HG03469 (cell line): ENCODE data around the gene ZNF138.

ENCODE experiments used
- ATAC-seq: cut with Tn5 transposase; IDR thresholded peaks from one replicate; pipeline ENCODE4 v1.9.1; 2021; ENCODE audit warnings: mild to moderate bottlenecking, moderate library complexity, moderate number of reproducible peaks; ENCODE audit not compliant: unreplicated experiment

ZNF138 gene

DNA sequence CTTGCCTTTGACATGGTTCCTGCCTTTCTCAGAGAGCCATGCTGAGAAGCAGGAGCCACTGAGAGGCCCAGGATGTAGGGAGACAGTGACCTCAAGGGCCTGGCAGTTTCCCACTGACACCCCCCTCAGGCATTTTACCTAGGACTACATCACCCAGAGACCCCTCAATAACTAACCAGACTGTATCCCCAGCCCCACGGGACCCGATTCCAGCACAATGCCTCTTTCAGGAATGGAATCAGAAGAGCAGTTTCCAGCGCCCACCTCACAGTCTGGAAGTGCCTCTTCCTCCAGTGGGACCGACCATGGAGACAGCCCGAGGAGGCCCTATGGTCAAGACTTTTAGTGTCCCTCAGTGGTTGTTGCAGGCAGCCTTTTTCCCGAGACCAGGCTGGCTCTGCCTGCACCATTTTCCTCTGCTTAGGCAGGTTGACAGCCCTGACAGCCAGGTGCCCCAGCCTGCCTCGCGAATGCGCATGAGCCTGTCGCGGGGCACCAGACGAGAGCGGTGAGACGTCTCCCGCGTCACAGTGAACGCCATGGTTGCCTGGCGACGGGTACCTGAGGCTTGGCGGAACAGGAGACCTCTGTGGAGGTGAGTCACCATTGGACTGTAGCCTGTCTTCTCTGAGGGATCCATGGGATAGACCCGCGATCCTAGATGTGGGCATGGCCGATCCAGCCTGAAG, 80.5 kb downstream of the ZNF138 start:
- no peak for ATAC-seq

DNA sequence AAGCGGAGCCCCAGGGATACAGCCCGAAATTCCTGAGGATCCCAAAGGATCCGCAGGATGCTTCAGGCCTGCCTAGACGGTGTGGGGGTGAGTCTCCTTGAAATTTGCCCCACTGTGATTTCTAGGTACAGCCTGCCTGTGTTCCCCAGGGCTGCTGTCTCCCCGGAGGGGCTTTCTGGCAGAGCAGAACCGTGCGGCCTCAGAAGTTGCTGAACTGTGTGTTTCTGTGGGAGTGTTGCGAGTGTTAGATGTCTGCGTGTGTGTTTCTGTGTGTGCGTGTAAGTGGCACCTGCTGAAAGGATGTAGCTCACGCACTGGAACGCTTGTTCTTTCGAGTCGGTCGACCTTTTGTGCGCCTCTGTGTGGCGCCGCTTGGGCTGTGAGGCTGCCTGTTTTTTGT, 81.0 kb downstream of the ZNF138 start:
- no peak for ATAC-seq

DNA sequence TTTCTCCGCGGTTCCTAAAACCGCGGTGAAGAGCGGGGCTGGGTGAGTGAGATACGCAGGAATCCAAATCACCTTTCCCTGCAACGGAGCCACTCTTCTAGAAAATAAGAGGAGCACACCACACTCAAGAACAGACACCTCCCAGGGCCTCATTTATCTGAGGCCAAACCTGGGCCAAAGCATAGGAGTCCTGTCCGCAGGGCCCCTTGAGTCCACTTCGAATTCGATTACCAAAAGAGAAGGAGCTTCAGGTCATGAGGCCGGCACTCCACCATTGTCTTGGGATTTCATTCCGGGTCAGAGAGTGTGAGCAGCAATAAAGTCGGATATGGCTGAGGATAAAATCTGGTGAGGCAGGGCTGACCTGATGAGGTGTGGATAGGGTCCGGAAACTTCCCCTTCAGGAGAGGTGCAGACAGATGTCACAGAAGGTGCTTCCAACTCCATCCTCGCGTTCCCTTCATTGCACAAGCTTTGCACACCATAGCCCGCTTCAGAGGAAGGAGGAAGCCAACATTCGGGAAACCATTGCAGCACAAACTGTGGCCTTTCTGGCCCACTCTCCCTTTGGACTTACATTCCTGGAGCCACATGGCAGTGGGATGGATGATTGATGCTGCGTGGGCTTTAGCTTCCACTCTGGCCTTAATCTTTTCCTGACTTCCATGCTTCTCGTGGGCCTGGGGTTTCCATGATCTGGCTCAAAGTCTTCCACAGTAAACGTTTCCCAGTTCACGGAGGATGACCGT, 81.6 kb downstream of the ZNF138 start:
- ATAC-seq, result no peak

DNA sequence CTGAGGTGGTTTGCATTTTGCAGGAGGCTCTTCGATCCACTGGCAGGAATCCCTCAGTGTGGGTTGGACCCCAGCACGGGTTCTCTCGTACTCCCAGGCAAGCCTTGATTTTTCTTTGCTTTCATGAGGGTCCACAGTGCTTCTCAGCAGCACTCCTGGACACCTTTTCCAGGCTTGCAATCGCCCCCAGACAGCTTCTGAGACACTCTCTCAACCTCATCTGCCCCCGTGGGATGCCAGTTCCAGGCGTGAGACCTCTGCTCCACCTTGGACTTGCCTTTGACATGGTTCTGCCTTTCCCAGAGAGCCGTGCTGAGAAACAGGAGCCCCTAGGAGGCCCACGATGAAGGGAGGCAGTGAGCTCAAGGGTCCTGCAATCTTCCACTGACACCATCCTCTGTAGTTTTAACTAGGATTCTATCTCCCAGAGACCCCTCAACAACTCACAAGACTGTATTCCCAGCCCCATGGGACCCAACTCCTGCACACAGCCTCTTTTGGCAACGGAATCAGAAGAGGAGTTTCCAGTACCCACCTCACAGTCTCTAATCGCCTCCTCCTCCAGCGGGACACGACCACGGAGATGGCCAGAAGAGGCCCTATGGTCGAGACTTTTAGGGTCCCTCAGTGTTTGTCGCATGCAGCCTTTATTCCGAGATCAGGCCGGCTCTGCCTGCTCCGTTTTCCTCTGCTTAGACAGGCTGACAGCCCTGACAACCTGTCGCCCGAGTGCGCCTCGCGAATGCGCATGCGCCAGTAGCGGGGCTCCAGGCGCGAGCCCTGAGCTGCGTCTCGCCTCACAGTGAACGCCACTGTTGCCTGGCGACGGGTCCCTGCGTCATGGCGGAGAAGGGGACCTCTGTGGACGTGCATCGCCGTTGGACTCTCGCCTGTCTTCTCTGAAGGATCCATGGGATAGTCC, 82.8 kb downstream of the ZNF138 start:
- no peak for ATAC-seq

DNA sequence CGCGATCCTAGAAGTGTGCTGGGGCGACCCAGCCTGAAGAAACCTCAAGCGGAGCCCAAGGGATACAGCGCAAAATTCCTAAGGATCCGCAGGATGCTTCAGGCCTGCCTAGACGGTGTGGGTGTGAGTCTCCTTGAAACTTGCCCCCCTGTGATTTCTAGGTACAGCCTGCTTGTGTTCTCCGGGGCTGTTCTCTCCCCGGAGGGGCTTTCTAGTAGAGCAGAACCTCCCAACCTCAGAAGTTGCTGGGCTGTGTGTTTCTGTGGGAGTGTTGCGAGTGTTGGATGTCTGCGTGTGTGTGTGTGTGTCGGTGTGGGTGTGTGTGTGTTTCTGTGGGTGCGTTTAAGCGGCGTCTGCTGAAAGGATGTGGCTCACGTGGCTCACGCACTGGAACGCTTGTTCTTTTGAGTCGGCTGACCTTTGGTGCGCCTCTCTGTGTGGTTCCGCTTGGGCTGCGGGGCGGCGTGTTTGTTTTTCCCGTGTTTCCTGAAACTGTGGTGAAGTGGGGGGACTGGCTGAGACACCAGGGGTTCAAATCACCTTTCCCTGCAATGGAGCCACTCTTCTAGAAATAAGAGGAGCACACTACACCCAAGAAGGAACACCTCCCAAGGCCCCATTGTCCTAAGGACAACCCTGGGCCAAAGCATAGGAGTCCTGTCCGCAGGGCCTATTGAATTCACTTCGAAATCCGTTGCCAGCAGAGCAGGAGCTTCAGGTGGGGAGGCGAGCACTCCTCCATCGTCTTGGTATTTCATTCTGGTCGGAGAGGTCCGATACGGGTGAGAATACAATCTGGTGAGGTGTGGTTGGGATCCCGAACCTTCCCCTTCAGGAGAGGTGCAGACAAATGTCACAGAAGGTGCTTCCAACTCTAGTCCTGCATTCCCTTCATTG, 83.7 kb downstream of the ZNF138 start:
- ATAC-seq, result no peak

DNA sequence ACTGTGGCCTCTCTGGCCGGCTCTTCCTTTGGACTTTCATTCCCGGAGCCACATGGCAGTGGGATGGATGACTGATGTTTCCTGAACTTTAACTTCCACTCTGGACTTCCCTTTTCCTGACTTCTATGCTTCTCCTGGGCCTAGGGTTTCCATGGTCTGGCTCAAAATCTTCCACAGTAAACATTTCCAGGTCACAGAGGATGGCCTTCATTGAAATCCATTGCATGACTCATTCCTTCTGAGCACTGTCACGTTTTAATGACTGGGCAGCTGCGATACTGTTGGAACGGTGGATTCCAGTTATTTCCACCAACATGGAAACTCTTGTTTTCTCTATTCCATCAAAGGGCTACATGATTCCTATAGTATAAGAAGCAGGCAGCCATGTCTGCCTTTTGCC, 84.5 kb downstream of the ZNF138 start:
- ATAC-seq, result no peak

DNA sequence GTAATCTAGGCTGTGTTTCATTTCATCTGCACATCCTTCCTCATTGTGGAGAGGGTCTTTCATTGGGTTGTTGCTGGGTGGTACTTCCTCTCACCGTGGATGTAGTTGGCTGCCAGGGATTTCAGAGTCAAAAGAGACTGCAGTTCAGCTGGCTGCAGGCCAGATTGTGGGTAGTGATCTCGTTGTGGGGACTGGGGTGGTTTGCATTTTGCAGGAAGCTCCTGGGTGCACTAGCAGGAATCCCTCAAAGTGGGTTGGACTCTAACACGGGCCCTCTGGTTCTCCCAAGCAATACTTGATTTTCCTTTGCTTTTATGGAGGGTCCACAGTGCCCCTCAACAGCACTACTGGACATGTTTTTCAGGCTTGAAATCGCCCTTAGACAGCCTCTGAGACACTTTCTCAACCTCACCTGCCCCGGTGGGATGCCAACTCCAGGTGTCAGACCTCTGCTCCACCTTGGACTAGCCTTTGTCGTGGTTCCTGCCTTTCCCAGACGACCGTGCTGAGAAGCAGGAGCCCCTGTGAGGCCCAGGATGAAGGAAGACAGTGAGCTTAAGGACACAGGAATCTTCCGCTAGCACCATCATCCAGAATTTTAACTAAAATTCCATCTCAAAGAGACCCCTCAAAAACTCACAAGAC, 85.0 kb downstream of the ZNF138 start:
- ATAC-seq, result no peak

DNA sequence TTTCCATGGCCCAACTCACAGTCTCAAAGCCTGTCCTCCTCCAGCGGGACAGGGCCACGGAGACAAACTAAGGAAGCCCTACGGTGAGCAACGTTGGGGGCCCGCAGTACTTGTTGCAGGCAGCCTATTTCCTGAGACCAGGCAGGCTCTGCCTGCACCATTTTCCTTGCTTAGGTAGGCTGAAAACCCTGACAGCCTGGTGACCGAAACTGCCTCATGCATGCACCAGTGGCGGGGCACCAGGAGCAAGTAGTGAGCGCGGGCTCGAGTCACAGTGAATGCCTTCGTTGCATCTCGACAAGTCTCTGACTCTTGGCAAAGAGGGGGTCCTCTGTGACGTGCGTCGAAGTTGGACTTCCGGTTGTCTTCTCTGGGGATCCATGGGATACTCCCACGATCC, 85.6 kb downstream of the ZNF138 start:
- no peak for ATAC-seq

DNA sequence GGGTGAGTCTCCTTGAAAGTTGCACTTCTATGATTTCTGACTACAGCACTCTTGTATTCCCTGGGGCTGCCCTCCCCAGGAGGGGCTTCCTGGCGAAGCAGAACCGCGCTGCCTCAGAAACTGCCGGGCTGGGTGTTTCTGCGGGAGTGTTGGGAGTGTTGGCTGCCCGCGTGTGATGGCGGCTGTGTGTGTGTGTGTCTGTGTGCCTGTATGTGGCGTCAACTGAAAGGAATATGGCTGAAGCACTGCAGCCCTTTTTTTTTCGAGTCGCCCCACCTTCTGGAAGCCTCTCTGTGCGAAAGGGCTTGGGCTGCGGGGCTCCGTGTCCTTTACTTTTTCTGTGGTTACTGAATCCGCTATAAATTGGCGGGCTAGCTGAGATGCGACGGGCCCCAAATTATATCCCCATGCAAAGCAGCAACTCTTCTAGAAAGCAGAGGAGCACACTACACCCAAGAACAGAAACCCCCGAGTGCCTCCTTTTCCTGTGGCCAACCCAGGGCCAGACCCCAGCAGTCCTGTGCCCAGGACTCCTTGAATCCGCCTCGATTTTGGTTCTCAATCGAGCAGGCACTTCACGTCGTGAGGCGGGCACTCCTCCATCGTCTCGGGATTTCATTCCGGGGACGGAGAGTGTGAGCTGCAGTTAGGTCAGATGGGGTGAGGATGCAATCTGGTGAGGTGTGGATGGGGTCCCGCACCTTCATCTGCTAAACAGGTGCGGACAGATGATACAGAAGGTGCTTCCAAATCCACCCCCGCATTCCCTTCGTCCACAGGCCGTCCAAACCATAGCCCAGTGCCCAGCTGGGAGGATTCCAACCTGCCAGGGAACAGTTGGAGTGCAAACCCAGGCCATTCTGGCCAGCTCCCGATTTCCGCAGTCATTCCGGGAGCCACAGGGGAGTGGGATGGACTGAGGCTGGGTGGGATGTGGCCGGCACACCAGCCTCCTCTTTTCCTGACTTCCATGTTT, 86.4 kb downstream of the ZNF138 start:
- ATAC-seq, result no peak

DNA sequence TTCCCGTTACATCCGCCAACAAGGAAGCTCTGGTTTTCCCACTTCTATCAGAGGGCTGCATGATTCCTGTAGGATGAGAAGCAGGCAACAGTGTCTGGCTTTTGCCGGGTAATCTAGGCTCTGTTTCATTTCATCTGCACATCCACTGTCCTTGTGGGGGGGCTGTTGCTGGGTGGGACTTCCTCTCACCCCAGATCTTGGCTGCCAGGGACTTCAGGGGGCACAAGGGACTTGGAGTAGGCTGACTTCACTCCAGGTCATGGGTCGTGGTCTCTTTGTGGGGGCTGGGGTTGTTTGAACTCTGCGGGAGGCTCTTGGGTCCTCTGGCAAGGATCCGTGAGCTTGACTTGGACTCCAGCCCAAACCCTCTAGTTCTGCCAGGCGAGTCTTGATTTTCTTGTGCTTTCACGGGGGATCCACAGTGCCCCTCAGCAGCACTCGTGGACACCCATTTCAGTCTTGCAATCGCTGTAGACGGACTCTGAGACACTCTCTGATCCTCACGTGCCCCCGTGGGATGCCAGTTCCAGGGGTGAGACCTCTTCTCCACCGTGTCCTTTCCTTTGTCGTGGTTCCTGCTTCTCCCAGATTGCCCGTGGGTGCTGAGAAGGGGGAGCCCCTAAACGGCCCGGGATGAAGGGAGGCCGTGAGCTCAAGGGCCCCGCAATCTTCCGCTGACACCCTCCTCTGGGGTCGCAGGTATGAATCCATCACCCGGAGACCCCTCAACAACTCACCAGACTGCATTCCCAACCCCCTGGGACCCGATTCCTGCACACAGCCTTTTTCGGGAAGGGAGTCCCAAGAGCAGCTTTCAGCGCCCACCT, 87.4 kb downstream of the ZNF138 start:
- ATAC-seq, result no peak

DNA sequence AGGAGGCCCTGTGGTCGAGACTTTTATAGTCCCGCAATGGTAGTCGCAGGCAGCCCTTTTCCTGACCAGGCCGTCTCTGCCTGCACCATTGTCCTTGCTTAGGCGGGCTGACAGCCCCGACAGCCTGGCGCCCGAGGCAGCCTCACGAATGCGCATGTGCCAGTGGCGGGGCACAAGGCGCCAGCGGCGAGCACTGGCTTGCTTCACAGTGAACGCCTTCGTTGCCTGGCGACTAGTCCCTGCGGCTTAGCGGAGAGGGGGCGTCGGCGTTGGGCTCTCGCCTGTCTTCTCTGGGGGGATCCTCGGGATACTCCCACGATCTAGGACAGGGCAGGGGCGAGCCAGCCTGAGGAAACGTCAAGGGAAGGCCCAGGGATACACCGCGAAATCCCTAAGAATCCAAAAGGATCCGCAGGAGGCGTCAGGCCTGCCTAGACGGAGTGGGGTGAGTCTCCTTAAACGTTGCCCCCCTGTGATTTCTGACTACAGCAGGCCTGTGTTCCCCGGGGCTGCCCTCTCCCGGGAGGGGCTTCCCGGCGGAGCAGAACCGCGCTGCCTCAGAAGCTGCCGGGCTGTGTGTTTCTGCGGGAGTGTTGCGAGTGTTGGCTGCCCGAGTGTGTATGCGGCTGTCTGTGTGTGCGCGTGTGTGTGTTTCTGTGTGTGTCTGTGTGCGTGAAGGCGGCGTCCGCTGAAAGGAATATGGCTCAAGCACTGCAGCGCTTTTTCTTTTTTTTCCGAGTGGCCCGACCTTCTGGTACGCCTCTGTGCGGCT, 88.3 kb downstream of the ZNF138 start:
- ATAC-seq, result no peak
